ENCODE data around the gene COL6A5.
A peak's percentile ranks its signal among the peaks of the same experiment; 100 is the strongest.
"Not testable (repeated sequence)": the region's sequence is repeated elsewhere in the genome, so short reads cannot be mapped to it uniquely, and the experiment has no call there.

COL6A5 gene

DNA sequence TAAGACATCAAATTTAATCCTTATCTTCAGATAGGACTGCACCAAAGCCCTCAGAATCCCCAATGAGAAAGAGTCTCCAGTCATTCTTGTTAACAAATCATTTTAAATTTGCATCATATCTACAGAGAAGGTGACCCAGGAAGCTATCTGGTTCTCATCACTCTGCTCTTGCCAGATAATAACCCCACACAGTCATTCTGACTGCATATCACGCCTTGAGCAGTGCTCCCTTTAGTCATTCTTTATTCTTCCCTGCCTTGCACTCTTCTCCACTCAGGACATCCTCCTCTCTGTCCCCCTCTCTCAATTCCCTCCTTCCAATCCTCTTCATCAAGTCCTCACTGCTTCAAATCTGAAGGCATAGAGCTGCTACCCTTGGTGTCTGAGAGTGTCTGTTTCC lies 87.8 kb downstream of the COL6A5 start:
- DNase-seq (ENCODE audit: low read depth in 2 of 2): no peak

DNA sequence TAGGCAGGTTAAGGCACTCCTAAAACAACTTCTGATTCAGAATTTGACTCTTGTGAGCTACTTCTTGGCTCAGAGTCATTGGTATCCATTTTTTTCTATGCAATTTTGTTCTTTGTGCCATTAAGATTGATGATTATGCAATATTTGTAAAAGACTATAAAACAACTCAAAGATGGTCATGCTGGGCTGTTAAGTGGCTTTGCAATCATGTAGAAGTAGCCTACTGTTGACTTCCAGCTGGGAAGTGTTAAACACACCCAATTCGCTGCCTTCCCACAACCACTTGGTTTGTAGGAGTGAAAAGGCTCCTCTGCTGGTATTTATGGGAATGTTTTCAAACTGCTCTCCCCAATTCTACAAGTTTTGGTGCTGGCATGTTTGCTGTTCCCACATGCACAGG lies 96.8 kb downstream of the COL6A5 start:
- DNase-seq (ENCODE audit: low read depth in 2 of 2): no peak

DNA sequence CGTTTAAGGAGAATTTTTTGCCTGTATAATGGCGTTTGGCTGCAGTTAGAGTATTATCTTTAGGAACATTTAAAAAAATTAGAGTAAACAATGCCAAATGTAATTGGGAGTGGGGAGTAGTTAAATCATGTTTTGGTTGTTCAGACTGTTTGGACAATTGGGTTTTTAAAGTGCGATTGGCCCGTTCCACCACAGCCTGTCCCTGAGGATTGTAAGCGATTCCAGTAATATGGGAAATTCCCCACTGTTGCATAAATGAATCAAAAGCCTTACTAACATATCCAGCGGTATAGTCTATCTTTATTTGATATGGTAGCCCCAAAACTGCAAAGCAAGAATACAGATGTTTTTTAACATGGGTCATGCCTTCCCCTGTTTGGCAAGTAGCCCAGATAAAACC lies 101.4 kb downstream of the COL6A5 start:
- DNase-seq (ENCODE audit: low read depth in 2 of 2): not testable (repeated sequence)

DNA sequence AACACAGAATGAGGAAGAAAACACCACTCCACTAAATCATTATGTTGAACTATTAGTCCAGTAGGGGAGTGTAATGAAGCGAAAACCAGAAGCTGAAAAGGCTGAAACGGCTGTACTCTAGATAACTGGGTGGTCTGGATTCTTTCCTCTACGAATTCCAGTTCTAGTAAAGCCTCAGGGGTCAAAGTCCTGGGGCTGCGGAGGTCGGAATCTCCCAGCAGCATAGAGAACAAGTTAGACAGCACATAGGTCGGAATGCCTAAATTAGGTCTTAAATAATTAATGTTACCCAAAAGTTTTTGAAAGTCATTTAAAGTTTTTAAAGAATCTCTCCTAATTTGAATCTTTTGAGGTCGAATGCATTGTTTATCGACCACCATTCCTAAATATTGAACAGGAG lies 102.7 kb downstream of the COL6A5 start:
- not testable (repeated sequence) for DNase-seq (ENCODE audit: low read depth in 2 of 2)

DNA sequence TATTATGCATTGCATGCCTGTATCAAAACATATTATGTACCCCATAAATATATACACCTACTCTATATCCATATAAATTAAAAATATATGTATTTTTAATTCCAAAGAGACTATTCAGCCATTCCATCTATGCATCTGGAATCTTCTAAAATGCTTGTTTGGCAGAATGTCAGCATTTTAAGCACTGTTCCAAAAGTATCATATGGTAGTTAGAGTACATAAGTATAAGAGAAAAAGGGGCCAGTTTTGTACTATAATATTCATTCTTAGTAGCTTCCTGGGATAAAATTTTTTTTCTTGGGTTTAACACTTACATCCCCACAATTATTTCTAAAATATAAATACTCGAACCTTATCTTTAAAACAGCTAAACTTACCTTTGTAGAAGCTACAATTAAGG lies 111.1 kb downstream of the COL6A5 start:
- no peak for DNase-seq (ENCODE audit: low read depth in 2 of 2)

DNA sequence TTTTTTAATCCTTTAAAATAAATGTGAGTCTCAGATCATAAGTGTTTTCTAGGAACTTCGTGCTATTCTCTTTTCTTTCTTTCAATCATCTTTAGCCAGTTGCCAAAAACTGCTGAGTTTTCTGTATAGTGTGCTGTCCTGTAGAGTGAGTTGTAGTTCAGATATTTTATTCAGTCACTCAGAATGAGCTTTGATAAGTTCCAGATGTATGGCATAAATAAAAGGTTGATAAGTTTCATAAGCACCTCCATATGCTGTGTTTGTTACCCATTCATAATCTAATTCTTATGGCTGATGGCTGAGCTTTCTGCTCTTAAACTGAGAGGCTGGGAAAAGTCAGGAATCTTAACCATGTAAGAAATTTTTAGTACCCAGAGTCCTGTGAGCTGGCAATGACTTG lies 112.2 kb downstream of the COL6A5 start:
- peak; percentile 46 to 52 for DNase-seq (ENCODE audit: low read depth in 2 of 2)

DNA sequence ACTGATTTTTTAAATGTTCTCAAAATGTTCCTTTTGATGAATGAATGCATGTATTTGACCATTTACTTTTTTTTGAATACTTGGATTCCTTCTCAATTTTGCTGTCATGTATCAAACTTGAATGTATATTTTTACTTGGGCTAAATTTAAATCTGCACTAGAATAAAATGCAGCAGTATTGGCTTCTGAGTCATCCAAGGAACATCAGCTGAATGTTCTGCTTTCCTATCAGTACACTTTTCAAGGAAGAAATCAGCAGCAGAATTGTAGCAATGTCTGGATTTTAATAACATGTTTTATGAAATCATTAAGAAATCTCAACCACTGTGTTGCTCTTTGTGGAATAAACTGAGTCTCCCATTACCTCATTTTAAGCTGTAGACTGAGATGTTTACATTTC lies 114.5 kb downstream of the COL6A5 start:
- no peak for DNase-seq (ENCODE audit: low read depth in 2 of 2)

DNA sequence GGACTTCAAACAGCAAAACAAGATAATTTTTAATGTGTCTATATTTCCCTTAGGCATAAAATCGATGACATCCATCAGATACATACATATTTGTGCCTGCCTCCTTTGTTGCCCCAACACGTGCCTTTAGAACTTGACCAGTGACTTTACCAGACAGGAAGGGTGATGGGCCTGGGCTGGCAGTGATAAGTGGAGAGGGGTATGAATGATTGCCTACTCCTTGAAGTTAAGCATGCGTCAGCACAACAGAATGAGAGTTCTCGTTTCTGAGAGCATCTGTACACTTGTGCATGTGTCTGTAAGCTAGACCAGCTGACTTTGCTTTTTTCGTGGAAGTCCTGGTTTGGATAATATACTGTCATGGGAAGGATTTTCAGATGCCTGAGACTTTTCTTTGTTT lies 116.6 kb downstream of the COL6A5 start:
- no peak for DNase-seq (ENCODE audit: low read depth in 2 of 2)

DNA sequence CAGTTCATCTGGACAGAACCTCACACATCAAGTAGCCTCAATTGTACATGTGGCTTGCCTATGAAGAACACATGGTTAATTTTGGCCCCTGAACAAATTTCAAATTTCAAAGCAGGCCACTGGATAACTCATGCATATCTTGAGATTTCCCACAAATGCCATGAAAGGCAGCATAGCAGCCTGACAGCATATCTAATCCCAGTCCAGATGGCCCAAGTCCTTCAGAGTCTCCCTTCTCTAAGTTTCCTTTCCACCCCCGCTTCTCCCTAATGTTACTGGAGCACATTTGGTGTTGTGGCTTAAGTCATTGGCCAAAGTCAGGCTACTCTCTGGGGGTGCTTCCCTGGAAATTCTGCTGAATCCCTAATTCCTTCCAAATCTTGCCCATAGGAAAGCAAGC lies 117.7 kb downstream of the COL6A5 start:
- DNase-seq (ENCODE audit: low read depth in 2 of 2): no peak

DNA sequence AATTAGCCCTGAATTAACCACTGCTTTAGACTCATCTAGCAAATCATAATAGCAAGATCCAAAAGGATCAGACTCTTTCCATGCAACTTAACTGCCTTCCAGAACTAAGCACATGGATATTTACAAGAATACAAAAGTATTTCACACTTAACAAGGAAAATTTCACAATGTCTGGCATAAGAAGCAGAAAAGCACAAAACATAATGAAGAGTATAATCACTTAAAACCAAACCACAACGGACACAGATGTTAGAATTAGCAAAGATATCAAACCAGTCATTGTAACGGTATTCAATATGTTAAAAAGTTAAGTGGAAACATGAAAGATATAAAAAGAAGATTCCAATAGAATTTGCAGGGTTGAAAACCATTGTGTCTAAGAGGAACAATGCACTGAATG lies 120.0 kb downstream of the COL6A5 start:
- no peak for DNase-seq (ENCODE audit: low read depth in 2 of 2)

DNA sequence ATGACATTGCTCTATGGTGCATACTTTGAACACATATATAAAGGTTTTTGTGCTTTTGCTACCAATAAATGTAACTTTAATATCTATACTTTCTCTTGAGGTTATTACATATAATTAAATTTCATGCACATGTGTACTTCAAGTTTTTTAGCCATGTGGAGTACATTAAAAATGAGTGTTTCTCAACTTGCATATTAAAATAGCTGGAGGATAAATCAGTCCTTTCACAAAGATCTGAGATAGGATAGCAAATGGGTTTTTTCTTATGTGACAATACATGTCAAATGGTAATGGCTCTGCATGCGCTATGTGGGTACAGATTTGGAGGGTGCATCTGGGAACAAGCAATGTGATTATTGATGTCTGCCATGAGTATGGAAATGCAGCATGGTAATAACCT lies 122.8 kb downstream of the COL6A5 start:
- DNase-seq (ENCODE audit: low read depth in 2 of 2): no peak

DNA sequence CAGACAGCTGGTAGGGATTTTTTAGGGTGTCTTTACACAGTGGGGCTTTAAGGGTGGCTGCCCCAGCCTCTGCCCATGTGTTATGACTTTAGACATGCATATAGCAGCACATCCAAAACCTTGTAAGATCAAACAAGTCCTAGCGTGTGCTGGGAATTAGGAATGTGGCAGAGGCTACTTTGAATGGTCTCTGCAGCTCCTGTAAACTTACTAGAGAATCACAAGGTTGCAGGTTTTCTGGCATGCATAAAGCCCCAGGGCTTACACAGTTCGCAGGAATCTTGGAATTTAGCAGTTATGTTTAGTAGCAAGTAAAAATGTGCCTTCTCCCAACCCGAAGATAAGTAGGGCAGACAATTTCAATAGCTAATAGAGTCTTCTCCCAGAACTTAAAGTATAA lies 124.7 kb downstream of the COL6A5 start:
- DNase-seq (ENCODE audit: low read depth in 2 of 2): no peak

DNA sequence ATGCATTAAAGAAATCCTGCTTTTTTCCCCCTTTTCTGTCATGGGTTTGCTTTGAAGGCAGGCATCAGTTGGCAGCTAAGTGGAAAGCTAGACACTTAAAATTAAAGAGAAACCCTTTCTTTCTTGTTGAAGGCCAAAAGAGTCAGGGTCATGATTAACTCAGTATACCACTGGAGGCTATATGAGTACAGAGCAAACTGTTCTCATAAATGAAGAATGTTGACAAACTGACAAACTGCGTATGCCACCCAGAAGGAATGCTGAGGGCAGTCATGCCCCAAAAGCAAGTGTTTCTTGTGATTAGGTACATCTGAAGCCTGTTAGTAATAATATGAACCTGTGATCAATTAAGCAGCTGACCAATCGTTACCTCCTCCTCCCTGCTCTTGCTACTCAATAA lies 127.9 kb downstream of the COL6A5 start:
- no peak for DNase-seq (ENCODE audit: low read depth in 2 of 2)

DNA sequence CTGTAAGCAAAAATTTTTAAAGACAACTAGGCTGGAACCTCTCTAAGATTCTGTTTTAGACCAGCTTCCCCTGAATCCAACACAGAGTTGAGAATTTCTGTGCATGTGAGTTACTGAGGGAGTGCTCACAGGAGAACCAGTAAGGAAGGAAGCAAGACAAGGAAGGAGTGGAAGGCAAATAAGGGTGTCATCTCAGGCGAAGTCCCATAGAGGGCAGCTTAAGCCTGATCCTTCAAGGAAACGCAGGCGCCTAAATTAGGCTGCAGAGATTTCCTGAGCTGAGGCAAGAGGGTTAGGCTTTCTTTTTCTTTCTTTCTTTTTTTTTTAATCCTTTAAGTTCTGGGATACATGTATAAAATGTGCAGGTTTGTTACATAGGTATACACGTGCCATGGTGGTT lies 135.3 kb downstream of the COL6A5 start:
- DNase-seq (ENCODE audit: low read depth in 2 of 2): peak; percentile 35

DNA sequence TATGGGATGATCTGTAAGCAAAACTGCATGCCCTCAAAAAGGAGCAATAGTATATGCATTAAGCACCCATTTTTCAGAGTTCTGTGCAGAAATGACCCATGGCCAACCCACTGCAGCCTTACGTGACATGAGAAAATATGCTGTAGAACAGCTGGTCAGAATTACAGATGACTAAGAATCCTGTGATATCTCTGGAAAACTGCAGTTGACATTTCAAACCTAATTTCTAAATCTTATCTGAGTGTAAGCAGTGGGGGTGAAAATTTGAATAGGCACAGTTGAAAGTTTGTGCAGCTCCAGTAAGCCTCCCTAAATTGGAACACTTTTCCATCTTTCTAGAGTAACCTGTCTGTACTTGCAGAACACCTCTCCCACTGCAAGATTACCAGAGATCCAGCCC lies 142.8 kb downstream of the COL6A5 start:
- no peak for DNase-seq (ENCODE audit: low read depth in 2 of 2)

DNA sequence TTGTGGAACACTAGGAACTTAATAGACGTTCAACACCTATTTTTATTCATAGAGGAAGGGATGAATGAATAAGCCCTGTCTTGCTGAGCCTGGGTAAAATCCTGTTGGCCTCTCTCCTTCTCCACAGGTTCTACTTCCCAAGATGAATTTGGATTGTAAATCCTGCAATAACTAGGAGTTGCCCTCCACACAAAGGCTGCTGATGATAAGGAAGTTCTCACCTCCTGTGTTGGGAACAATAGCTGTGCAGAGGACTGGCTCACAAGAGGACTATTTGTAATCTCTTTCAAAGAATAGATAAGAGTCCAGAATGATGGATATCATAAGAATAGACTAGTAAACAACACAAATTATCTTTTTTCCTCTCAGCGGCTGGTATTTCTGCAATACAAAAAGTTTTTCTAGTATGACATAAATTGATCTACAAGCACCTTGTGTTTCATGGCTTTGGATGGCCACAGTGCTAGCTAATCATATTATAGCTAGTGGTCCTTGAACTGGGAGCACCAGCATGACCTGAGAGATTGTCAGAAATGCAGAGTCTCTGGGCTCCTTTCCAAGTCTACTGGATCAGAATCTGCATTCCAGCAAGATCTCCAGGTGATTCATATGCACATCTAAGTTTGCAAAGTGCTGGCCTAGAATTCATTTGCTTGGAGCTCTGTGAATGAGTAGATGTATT lies 143.4 kb downstream of the COL6A5 start:
- no peak for DNase-seq (ENCODE audit: low read depth in 2 of 2)

DNA sequence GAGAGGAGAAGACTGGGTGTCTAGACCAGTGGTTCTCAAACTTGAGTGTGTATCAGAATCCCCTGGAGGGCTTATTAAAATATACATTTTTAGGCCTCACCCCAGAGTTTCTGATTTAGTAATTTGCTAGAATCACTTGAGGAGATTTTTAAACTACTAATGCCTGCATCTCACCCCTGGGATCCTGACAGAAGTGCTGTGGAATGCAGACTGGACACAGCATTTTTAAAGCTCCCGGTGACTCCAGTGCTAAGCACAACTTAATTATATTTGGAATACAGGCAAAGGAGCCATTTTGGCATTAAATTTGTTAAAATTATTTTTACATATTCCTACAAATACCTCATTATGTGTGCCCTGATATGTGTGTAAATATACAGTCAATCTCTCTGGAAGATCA lies 144.8 kb downstream of the COL6A5 start:
- DNase-seq (ENCODE audit: low read depth in 2 of 2): no peak

DNA sequence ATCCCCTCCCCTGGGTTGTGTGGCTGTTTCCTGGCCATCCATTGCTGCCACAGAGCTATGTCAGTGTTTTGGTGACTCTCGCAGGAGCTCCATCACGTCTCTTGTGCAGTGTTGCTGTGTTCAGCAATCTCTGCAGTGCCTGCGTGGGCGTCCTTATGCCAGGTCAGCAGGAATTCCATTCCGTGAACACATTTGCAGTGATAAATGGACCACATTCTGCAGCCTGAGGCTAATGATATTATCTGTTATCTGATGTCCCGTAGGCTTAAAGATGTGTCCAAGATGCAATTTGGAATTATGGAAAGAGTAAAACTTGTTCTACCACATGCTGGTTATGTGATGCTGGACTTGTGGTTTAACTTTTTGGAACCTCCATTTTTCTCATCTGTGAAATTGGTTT lies 146.0 kb downstream of the COL6A5 start:
- no peak for DNase-seq (ENCODE audit: low read depth in 2 of 2)

DNA sequence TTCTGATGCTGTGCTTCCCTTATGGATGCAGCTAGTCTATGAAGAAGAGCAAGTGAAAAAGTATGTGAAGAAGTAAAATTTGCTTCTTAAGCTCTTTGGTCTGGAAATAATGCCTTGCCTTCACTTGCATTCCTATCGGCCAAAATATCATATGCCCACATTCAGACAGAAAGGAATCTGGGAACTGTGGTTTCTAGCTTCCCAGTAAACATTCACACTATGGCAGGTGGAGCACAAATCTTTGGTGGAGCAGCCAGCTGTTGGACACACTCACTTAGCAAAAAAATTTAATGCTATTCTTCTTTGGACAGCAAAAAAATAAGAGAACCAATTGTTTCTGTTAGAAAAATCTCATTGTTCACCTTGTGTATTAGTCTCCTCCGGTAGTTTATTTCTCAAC lies 159.2 kb downstream of the COL6A5 start:
- no peak for DNase-seq (ENCODE audit: low read depth in 2 of 2)

DNA sequence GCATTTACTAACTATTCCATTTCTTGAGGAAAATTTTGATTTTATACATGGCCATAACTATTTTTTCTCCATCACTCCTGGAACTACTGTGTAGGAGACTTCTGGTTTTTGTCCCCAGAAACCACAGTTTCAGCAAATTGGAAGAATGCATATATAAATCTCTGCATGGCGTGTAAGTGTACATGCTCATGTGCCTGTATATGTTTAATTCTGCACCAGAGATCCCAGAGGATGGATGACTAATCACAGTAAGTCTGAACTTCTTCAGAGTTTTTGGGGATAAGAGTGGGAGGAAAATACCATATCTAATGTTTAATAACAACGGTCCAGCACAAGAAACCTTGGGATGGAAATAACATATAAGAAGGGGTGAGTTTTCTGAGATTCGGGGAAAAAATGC lies 160.6 kb downstream of the COL6A5 start:
- peak in 1 of 2 experiments; percentile 10 for DNase-seq (ENCODE audit: low read depth in 2 of 2)

DNA sequence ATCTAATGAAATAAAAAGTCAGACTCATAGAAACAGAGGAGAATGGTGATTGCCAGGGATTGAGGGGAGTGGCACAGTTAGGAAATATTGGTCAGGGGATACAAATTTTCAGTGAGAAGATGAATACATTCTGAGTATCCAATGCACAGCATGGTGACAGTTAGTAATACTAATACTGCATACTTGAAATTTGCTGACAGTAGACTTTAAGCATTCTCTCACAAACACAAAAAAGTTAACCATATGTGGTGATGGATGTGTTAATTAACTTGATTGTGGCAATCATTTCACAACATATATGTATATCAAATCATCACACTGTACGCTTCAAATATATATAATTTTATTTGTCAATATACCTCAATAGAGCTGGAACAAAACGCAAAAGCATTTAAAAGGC lies 162.3 kb downstream of the COL6A5 start:
- no peak for DNase-seq (ENCODE audit: low read depth in 2 of 2)

DNA sequence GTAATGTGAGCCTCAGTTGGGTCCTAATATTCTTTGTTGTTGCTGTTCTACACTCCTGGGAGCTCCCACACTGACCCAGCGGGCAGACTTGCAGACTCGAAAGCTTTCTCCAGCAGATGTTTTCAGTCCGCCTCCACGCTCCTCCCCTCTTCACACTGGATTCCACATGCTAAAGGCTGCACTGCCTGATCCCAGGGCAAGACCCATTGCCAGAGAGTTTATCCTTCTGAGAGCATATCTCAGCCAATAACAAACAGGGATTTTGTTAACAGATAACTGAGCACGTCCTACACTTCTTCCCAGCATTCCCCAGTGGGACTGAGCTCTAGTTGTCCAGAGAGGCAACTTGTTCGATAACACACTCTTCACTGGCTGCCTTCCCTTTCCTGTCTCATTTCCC lies 163.5 kb downstream of the COL6A5 start:
- no peak for DNase-seq (ENCODE audit: low read depth in 2 of 2)

DNA sequence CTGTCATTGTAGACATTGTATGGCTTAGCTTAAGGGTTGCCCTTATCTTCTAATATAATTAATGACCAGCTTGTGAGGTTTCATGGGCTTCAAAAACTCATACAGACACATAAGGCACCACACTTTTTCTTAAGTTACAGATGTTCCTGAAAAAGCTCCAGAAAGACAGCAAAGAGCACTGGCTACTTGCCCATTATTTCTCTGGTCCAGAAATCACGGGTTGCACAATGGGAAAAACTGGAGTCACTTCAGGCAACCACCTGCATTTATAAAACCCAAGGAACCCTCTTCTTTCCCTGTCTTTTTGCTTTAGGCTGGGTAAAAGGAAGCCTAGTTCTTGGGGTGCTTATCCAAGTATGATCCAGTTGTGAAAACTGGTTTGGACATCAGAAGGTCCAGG lies 169.2 kb downstream of the COL6A5 start:
- no peak for DNase-seq (ENCODE audit: low read depth in 2 of 2)

DNA sequence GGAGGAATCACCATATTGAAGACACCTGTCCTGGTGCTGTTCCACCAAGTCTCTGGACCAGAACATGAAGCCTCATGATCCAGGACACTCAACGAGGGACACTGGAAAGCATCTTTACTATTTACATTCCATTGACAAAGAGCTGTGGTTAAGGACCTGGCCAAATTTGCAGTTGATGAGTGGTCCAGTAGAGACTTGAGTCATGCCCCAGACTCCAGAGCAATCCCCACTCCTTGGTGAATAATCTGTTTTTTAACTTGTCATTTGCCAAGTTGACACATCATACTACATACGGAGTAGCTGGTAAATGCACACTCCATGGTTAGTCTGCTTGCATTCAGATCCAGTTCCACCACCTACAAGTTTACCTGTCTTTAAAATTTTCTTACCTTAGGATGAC lies 170.3 kb downstream of the COL6A5 start:
- no peak for DNase-seq (ENCODE audit: low read depth in 2 of 2)
